RPMI7951 (cell line): ENCODE data around the gene CENPQ. TPM values are rescaled to one million over a fixed set of nuclear protein-coding genes. Genes with fewer than 3 reads are reported as not detected.

Experiments
- DNase-seq: peaks from one replicate; pipeline ENCODE4 v3.0.0-alpha.2; 2012; ENCODE audit warnings: low read depth
- total RNA-seq: library from RNA; depleted of rRNA; stranded (reverse); fragments of >200 nt; shearing (Covaris generic); gene quantifications from 2 replicates; pipeline ENCODE4 v1.2.3, GENCODE V29; 2014

Gene CENPQ
- total RNA-seq, 1 experiment from 2014 or later: 56.4 TPM

DNA sequence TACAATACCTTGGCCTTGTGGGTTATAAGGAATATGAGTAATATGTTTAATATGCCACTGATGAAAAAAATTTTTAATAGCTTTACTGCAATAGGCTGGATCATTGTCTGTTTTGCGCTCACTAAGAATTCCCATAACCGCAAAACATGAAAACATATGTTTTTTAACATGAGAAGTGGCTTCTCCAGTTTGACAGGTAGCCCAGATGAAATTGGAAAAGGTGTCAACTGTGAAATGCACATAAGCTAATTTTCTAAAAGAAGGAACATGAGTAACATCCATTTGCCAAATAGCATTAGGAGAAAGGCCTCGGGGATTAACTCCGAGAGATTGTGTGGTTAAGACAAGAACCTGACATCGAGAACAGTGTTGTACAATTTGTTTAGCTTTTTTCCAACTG is 41.5 kb downstream of the CENPQ start:
- DNase-seq: no peak

DNA sequence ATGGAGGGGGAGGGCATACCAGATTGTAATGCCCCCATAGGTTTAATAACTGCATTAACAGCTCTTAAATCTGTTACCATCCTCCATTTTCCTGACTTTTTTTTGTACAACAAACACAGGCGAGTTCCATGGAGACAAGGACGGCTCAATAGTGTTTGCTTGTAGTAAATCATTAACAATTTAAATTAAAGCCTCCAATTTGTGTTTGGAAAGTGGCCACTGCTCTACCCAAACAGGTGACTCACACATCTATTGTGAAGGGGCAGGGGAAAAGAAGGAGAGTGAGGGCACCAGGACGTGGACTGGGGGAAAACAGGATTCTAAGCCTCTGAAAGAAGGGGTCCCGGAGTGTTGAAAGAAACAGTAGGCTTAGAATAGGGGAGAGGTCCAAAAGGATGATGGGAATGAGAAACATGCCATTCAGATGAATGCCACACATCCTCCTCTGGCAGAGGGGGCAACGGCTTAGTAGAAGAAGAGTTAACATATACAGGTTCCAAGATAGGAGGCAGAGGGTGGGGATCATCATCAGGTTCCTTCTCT is 43.5 kb downstream of the CENPQ start:
- no peak for DNase-seq

DNA sequence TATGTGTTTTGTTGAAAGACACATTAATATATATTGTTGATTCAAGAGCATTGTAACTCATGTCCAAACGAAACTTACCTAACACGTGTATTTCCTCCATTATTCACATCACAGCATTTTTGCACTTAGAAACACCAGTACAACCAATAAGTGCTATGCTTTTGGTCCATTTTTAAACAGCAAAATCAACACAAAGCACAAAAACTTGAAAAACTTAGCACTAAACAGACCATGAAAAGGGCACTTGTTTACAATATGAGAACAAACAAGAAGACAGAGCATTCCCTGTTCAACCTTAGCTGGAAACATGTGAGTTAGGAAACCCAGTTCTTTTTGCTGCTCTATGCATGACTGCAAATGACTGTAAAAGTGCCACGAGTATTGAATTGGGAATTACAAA is 46.2 kb downstream of the CENPQ start:
- DNase-seq: no peak

DNA sequence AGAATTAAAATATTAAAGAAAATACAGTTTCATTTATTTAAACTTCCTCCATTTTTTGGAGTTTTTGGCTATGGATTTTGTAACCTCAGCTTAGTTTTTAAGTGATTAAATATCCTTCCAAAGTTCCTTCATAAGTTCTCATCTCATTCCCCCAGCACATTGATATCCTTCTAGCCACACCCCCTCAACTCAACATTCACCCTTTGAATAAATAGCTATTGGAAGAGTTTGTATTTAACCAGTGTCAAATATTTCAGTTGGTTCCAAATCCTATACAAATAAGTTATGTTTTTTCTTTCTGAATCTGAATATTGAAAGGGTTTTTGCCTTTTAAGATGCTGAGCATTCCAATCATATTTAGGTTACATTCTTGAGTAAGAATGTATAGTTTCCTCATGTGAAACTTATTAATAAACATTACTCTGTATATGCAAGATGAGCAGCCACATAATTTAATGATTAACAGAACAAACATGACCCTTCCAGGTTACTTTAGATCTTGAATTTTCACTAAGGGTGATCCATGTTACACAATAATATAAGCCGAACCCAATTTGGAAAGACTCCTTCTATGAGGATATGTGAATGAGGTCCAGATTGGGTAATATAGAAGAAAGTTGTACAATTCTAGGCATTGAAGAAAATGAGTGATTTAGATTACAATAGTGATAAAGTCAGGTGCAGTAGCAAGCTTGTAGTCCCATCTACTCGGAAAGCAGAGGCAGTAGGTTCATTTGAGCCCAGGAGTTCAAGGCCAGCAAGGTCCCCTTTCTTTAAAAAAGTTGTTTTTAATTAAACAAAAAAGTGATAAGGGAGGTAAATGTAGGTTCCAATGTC is 50.2 kb downstream of the CENPQ start:
- DNase-seq: no peak

DNA sequence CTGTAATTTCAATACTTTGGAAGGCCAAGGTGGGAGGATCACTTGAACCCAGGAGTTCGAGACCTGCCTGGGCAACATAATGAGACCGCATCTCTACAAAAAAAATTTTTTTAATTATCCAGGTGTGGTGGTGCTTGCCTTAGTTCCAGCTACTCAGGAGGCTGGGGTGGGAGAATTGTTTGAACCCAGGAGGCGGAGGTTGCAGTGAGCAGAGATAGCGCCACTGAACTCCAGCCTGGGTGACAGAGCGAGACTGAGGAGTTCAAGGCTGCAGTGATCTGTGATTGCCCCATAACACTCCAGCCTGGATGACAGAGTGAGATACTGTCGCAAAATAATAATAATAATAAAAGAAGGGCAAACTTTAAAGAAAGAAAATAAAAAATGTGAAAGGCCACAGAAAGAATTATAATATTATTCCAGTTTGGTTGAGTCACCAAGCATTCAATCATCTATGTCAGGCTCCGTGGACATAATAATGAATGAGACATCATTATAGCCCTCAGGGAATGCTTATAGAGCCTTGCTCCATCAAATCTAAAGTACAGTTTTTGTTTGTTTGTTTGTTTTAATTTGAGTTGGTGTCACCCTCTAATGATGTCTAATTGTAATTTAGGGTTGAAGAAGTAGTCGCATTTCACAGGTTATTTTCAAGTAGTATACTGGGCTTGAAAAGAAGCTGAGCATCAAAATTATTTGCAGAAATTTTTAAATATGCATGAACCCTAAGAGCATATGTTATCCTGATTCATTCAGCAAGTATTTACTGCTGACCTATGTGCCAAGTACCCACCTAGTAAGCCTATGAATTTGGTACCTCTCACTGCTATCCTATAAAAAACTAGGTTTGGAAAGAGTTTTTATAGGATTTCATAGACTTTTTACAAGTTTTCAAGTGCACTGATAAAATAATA is 51.7 kb downstream of the CENPQ start:
- no peak for DNase-seq

DNA sequence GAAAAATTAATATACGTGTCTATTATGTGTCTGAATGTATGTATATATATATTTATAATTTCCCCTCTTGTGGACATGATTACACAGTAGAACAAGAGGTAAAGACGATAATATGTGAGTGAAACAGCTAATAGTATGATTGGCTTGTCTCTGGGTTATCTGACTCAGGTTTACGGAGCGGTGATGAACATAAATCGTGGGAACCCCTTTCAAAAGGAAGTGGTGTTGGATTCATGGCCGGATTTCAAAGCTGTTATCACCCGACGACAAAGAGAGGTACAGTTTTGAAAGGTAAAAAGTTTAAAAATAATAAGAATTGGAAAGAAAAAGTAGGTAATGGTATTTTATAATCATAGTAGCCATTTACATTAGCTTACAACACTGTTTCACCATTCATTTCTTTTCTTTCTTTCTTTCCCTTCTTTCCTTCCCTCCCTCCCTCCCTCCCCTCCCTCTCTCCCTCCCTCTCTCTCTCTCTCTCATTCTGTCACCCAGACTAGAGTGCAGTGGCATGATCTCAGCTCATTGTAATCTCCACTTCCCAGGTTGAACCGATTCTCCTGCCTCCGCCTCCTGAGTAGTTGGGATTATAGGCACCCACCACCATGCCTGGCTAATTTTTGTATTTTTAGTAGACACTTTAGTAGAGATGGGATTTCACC is 52.4 kb downstream of the CENPQ start:
- DNase-seq: no peak

DNA sequence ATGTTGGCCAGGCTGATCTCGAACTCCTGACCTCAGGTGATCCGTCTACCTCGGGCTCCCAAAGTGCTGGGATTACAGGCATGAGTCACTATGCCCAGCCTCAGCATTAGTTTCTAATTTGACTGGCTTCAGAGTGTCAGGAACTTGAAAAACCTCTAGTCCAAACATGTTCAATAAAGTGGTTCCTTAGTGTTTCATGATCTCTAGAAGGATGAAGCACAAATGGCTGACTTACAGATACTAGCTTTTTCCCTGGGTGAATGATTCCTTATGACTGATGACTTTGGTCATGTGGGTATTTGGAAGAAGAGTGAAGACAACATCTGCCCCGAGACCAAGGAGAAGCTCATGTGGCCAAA is 53.0 kb downstream of the CENPQ start:
- DNase-seq: no peak

DNA sequence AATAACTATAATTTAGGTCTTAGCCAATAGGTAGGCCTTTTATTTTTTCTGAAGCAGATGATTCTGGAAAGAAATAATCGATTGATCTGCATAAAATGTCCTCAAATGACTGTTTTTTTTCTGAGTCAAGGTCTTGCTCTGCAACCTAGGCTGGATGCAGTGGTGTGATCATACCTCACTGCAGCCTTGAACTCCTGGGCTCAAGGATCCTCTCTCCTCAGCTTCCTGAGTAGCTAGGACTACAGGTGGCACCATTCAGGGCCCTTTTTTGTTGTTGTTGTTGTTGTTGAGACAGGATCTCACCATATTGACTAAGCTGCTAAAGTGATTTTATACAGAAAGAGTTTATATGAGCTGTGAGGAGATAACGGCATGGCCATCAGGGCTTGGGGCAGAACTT is 54.7 kb downstream of the CENPQ start:
- no peak for DNase-seq

DNA sequence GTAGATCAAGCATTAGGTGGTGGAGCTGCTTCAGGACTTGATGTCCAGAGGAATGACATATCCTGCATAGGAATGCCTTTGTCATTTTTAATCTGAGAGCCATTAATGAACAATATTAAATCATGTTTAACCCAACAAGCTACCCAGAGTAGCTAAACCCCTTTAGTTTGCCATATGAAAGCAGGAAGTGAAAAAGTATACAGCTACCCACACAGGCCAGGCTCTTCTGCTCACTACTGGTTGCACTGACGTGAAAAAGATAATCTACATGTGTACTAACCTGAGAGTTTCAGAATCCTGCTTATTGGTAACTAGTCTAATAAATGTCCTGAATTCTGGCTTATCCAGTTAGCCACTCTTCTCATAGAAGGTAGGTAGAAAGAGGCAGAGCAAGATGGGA is 56.5 kb downstream of the CENPQ start:
- no peak for DNase-seq

DNA sequence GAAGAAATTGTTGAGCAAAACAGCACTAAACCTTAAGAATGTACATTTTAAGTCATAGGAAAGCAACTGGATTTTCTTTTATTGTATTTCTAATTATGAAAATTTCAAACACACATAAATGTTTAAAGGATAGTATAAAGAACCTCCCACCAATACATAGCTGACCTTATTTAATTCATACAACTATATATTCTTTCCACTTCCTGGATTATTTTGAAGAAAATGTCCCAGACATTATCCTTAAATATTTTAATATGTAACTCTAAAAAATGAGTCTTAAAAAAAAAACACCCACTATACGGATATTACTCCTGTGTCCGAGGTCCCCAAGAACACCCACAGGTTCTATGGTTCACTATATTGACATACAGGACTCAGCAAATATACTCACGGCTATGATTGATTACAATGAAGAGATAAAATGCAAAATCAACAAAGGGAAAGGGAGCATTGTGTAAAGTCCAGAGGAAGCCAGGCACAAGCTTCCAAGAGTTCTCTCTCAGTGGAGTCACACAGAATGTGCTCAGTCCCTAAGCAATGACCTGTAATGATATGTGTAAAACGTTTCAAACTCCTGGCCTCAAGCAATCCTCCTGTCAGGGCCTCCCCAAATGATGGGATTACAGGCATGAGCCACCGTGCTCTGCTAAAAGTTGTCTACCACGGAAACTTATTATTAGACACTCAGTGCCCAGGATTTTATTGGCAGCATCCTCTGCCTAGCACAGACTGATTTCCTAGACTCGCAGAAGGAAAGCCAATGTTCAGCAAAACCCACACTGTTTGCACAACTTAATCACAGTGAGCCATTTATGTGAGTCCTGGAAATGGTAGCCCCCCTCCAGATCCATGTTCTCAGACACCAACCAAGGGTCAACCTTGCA is 59.8 kb downstream of the CENPQ start:
- no peak for DNase-seq

DNA sequence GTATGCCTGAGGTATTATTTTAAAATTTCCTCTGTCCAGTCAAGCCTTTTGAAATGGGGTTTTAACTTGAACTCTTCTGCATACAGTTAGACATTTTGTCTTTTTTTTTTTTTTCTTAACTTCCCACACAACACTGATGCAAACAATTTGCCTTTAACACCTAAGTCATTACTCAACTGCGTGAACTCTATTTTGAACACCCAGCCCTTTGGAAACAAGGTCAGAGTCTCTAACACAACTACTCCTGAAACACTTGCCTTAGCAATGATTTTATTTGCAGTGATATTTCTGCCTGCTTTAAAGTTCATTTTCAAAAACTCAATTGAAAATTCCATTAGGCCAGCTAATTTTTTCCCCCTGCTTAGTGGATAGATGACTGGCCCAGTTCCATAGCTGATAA is 60.7 kb downstream of the CENPQ start:
- no peak for DNase-seq

DNA sequence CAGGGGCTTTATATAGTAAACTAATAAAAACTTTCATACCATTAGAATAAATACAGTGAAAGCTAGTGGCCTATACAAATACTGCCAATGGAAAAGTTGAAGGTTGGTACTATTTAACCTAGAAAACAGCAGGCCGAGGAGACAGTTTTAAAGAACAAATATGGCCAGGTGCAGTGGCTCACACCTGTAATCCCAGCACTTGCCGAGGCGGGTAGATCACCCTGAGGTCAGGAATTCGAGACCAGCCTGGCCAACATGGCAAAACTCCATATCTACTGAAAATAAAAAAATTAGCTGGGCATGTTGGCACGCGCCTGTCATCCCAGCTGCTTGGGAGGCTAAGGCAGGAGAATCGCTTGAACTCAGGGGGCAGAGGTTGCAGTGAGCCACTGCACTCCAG is 61.4 kb downstream of the CENPQ start:
- no peak for DNase-seq

DNA sequence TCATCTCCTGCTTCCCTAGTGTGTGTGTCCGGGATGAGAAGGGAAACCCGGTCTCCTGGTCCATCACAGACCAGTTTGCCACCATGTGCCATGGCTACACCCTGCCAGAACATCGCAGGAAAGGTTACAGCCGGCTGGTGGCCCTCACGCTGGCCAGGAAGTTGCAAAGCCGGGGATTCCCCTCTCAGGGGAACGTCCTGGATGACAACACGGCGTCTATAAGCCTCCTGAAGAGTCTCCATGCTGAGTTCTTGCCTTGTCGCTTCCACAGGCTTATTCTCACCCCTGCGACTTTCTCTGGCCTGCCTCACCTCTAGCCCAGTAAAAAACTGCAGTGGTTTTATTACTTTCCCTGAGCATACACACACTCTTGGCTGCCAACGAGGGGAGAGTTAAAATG is 63.4 kb downstream of the CENPQ start:
- DNase-seq: no peak

DNA sequence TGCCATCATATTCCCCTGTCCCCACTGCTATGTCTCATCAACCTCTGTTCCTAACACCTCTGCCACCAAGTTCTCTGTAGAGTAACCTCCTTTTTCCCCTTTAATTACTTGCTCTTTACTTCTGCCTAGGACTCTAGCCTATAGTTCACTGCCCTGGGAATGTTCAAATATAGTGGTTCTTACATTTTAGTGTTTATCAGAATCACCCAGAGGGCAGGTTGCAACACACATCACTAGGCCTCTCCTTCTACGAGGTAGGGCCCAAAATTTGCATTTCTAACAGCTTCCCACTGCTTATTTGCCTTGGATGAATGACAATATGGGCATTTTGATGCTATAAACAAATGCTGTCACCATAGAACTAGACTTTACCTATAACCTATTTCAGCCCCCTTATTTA is 64.2 kb downstream of the CENPQ start:
- no peak for DNase-seq

DNA sequence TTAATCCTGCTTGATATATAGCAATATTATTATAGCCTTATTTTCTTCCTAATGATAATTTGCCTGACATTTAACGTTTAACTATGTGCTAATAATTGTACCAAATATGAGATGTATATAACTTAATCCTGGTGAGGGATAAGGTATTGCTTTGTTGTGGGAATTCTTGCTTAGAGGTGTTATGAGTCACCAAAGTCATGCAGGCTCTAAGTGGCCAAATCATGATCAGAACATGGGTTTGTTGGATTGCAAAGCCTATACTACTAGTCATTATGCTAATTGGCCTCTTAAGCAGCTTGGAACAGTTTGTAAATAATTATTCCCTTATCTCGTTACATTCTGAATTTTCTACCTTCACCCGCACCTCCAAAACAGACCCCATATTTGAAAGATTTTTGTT is 65.4 kb downstream of the CENPQ start:
- no peak for DNase-seq

DNA sequence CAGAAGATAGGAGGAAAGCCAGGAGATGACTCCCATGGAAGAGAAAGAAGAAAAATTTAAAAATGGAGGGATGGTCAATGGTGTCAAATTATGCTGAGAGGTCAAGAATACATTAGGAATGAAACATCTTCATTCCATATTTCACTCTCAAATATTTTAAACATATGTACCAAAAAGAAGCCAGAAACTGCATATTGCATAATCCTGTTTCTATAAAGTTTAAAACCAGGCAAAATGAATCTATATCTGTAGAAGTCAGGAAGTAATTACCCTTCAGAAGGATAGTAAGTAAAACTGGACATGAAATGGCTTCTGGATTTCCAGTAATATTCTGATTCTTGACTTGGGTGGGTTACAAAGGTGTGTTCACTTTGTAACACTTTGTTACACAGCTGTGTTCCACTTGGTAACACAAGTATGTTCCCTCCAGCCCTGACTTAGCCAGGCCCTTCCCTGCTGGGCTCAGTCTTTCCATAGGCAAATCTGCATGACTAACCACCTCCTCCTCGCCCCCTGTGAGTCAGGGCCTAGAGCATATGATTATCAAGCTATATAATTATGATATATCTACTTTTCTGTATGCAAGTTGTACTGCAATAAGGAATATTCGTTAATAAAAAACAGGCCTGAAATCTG is 67.1 kb downstream of the CENPQ start:
- DNase-seq: no peak

DNA sequence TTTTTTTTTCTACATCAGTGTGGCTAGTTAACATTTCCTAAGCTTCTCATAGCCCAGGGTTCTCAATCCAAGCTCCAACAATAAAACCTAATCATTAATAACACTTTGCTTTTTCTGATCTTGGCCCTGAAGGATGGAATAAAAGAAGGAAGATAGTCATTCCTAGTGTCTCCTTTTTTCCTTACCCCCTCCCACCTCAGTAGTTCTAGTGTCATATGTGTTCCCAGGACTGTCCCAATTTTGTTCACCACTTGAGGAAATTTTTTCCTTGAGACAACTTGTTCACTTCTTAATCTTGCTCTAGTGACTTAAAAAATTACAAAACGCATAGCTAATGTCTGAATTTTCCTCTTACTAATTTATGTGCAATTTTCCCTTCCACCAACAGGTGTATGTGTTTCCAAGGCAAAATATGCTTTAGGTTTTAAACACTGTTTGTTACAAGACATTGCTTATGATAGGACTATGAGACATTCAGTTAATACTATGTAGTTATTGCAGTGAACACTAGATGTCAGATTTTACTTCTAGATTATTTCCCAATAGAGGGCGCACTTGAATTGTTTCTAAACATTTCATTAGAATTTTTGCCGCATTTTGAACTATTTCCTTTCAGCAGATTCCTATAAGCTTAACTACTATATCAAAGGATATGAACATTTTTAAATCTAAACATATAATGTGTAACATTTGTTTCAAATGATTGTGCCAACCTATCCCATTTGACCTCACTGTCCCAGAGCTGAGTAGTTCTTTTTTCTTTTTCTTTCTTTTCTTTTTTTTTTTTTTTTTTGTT is 68.8 kb downstream of the CENPQ start:
- peak; percentile 65 for DNase-seq

DNA sequence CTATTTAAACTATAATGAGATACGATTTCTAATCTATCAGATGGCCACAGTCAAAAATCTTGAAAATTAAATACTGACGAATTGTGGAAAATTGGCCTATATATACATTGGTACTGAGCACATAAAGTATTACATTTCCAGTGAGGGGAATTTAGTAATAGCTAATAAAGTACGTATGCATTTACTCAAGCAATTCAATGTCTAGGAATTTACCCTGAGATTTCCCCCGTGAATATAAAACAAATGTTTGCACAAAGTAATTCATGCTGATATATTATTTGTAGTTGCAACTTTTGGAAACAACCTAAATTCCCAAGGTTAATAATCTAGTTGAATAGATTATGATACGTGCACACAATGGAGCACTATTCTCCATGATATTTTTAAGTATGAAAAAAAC is 72.6 kb downstream of the CENPQ start:
- no peak for DNase-seq

DNA sequence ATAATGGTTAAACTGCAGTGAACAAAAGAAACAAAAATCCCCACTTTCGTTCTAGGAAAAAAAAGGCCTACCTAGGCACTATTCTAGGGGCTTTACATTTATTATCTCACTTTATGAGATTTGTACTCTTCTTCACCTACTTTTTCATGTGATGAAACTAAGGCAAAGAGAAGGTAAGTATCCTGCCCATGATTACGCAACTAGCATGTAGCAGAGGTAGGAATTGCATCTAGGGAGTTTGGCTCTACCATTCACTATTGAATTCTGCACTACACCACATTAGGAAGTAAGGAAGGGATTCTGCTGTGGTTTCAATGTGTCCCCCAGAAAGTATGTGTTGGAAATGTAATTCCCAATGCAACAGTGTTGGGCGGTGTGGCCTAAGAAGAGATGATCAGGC is 75.9 kb downstream of the CENPQ start:
- no peak for DNase-seq

DNA sequence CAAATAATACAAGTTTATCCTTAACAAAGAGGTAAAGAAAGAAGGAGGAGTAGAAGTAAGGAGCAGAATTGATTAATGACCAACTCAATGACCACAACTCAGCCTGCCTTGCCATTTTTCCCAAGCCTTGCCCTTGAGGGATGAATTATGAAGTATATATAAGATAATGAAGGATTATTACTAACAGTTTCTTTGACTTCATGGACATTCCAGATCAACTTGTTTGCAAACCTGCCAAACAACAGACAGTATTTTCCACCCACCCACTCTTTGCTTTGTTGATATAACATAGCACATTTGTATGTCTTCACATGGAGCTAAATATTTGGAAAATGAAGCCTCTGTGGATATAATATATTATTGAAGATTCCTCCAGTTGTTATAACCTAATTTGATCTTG is 77.4 kb downstream of the CENPQ start:
- DNase-seq: no peak
